ENCODE data around the gene PDE11A. TPM values are rescaled to one million over a fixed set of nuclear protein-coding genes. Genes with fewer than 3 reads are reported as not detected.

Gene PDE11A
- polyA plus RNA-seq, 1 donor, result 1.5 TPM

GRCh38 chr2:177929662-177930522 lies 142.7 kb downstream of the PDE11A start:
- no peaks in the 10 kb centered on the region for H3K4me1 ChIP-seq (ENCODE audit: control insufficient read depth, insufficient read depth, low read length)
- WGBS (ENCODE audit: insufficient coverage, low lambda C conversion rate), result no CpG with 5 or more reads among the region's 2 CpGs
- no peaks in the 10 kb centered on the region for H3K36me3 ChIP-seq (ENCODE audit: control insufficient read depth, insufficient read depth, low read length)
- no peak for DNase-seq
- H3K27ac ChIP-seq (ENCODE audit: low read length), result no peak overlapping the region
- no peak overlapping the region for H3K4me3 ChIP-seq (ENCODE audit: low read length)
- H3K9me3 ChIP-seq (ENCODE audit: control insufficient read depth, low read depth, low read length), result no peaks in the 10 kb centered on the region
- H3K27me3 ChIP-seq (ENCODE audit: control insufficient read depth, insufficient read depth, low read length), result no peaks in the 10 kb centered on the region

- no CpG with 5 or more reads among the region's 2 CpGs for WGBS (ENCODE audit: insufficient coverage, low lambda C conversion rate)
Observed at GRCh38 chr2:177923323-177923722, 149.3 kb downstream of the PDE11A start.

DNA sequence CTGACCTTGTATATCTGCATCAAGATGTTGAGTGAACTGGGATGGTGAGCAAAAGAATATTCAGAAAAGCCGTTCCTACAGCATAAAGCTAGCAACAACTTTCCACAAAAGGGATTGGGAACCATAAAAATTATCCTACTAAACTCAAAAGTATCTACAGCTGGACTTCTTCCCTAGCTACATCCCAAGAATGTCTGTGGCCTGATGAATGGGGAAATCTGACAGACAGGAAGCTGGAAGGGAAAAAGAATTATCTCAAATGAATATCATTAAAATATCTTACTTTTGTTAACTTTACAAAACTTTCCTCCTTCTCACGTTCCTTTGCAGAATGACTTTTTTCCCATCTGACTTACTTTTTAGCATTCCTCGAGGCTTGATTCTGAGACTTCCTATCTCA lies 150.9 kb downstream of the PDE11A start:
- 79% methylated on average over 2 of the region's 3 CpGs for WGBS (ENCODE audit: insufficient coverage, low lambda C conversion rate)
- no peak overlapping the region for H3K27ac ChIP-seq (ENCODE audit: low read length)
- H3K27me3 ChIP-seq (ENCODE audit: control insufficient read depth, insufficient read depth, low read length), result no peaks in the 10 kb centered on the region
- no peaks in the 10 kb centered on the region for H3K36me3 ChIP-seq (ENCODE audit: control insufficient read depth, insufficient read depth, low read length)
- DNase-seq, result no peak
- H3K9me3 ChIP-seq (ENCODE audit: control insufficient read depth, low read depth, low read length), result no peaks in the 10 kb centered on the region
- no peaks in the 10 kb centered on the region for H3K4me1 ChIP-seq (ENCODE audit: control insufficient read depth, insufficient read depth, low read length)
- no peak overlapping the region for H3K4me3 ChIP-seq (ENCODE audit: low read length)

More at GRCh38 chr2:177923323-177923722, 149.3 kb downstream of the PDE11A start:
- Histone ChIP-seq H3K27me3 (ENCODE audit: control insufficient read depth, insufficient read depth, low read length) (no peaks in the 10 kb centered on the region), H3K27ac (ENCODE audit: low read length) (no peak overlapping the region), H3K4me3 (ENCODE audit: low read length) (no peak overlapping the region), H3K4me1 (ENCODE audit: control insufficient read depth, insufficient read depth, low read length) (no peaks in the 10 kb centered on the region), H3K36me3 (ENCODE audit: control insufficient read depth, insufficient read depth, low read length) (no peaks in the 10 kb centered on the region), H3K9me3 (ENCODE audit: control insufficient read depth, low read depth, low read length) (no peaks in the 10 kb centered on the region)
- DNase-seq, result no peak

GRCh38 chr2:177917169-177917568 lies 155.4 kb downstream of the PDE11A start:
- H3K4me3 ChIP-seq (ENCODE audit: low read length), result no peak overlapping the region
- no peak for DNase-seq
- H3K9me3 ChIP-seq (ENCODE audit: control insufficient read depth, low read depth, low read length), result no peaks in the 10 kb centered on the region
- H3K27ac ChIP-seq (ENCODE audit: low read length), result no peak overlapping the region
- H3K27me3 ChIP-seq (ENCODE audit: control insufficient read depth, insufficient read depth, low read length), result no peaks in the 10 kb centered on the region
- H3K36me3 ChIP-seq (ENCODE audit: control insufficient read depth, insufficient read depth, low read length), result no peaks in the 10 kb centered on the region
- WGBS (ENCODE audit: insufficient coverage, low lambda C conversion rate), result no CpG with 5 or more reads among the region's 1 CpG
- no peaks in the 10 kb centered on the region for H3K4me1 ChIP-seq (ENCODE audit: control insufficient read depth, insufficient read depth, low read length)

DNA sequence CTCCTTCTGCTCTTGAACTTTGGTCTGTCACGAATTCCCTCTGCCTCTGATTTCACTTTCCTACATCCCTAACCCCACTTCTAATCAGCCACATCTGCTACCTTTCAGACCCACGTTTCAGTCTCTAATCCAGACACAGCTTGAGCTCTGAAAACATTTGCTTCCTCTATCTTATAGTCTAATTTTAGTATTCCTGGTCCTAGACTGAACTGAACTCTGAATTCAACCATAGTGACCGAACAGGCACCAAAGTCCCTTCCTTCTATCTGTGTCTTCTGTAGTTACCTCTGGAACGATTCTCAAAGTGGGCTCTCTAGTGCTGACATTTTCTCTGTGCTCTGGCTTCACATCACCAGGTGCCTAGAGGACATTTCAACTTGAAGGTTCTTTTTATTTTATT lies 156.2 kb downstream of the PDE11A start:
- DNase-seq, result no peak
- Histone ChIP-seq H3K9me3 (ENCODE audit: control insufficient read depth, low read depth, low read length) (no peaks in the 10 kb centered on the region), H3K36me3 (ENCODE audit: control insufficient read depth, insufficient read depth, low read length) (no peaks in the 10 kb centered on the region), H3K4me1 (ENCODE audit: control insufficient read depth, insufficient read depth, low read length) (no peaks in the 10 kb centered on the region), H3K4me3 (ENCODE audit: low read length) (no peak overlapping the region), H3K27ac (ENCODE audit: low read length) (no peak overlapping the region), H3K27me3 (ENCODE audit: control insufficient read depth, insufficient read depth, low read length) (peaks cover 3% of the 10 kb centered on the region)
- WGBS (ENCODE audit: insufficient coverage, low lambda C conversion rate), result no CpG with 5 or more reads among the region's 4 CpGs

- WGBS (ENCODE audit: insufficient coverage, low lambda C conversion rate), result no CpG with 5 or more reads among the region's 1 CpG
- no peak for DNase-seq
- H3K4me3 ChIP-seq (ENCODE audit: low read length), result no peak overlapping the region
Observed at GRCh38 chr2:177914247-177914646, 158.3 kb downstream of the PDE11A start.

DNA sequence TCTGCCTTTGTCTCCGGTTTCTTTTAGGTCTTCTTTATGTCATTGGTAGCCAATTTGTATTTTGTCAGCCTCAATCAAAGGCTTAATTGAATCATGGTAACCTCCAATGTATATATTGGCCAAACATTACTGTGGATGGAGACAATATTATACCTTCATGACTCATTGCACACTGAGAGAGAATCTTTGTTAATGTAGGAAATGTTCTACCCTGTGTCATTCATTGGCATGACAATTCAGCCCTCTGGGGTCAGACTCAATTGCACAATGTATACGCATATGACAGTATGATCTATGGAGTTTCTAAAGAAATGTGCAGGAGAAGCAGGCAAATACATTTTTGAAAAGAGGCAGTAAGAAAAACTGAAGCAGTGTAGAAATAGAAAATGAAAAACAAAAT lies 162.6 kb downstream of the PDE11A start:
- Histone ChIP-seq H3K4me3 (ENCODE audit: low read length) (no peak overlapping the region), H3K9me3 (ENCODE audit: control insufficient read depth, low read depth, low read length) (no peaks in the 10 kb centered on the region), H3K27ac (ENCODE audit: low read length) (no peak overlapping the region), H3K4me1 (ENCODE audit: control insufficient read depth, insufficient read depth, low read length) (no peaks in the 10 kb centered on the region), H3K36me3 (ENCODE audit: control insufficient read depth, insufficient read depth, low read length) (no peaks in the 10 kb centered on the region), H3K27me3 (ENCODE audit: control insufficient read depth, insufficient read depth, low read length) (peaks cover 3% of the 10 kb centered on the region)
- no peak for DNase-seq
- 86% methylated on average over 2 of the region's 2 CpGs for WGBS (ENCODE audit: insufficient coverage, low lambda C conversion rate)

More at GRCh38 chr2:177914247-177914646, 158.3 kb downstream of the PDE11A start:
- no peaks in the 10 kb centered on the region for H3K36me3 ChIP-seq (ENCODE audit: control insufficient read depth, insufficient read depth, low read length)
- no peaks in the 10 kb centered on the region for H3K9me3 ChIP-seq (ENCODE audit: control insufficient read depth, low read depth, low read length)
- H3K4me1 ChIP-seq (ENCODE audit: control insufficient read depth, insufficient read depth, low read length), result no peaks in the 10 kb centered on the region
- peaks cover 3% of the 10 kb centered on the region for H3K27me3 ChIP-seq (ENCODE audit: control insufficient read depth, insufficient read depth, low read length)
- H3K27ac ChIP-seq (ENCODE audit: low read length), result no peak overlapping the region

GRCh38 chr2:177908824-177909223 lies 163.8 kb downstream of the PDE11A start:
- H3K36me3 ChIP-seq (ENCODE audit: control insufficient read depth, insufficient read depth, low read length), result no peaks in the 10 kb centered on the region
- WGBS (ENCODE audit: insufficient coverage, low lambda C conversion rate), result 100% methylated on average over 2 of the region's 2 CpGs
- H3K9me3 ChIP-seq (ENCODE audit: control insufficient read depth, low read depth, low read length), result no peaks in the 10 kb centered on the region
- H3K27ac ChIP-seq (ENCODE audit: low read length), result no peak overlapping the region
- H3K27me3 ChIP-seq (ENCODE audit: control insufficient read depth, insufficient read depth, low read length), result peaks cover 3% of the 10 kb centered on the region
- H3K4me1 ChIP-seq (ENCODE audit: control insufficient read depth, insufficient read depth, low read length), result no peaks in the 10 kb centered on the region
- H3K4me3 ChIP-seq (ENCODE audit: low read length), result no peak overlapping the region
- DNase-seq, result no peak

DNA sequence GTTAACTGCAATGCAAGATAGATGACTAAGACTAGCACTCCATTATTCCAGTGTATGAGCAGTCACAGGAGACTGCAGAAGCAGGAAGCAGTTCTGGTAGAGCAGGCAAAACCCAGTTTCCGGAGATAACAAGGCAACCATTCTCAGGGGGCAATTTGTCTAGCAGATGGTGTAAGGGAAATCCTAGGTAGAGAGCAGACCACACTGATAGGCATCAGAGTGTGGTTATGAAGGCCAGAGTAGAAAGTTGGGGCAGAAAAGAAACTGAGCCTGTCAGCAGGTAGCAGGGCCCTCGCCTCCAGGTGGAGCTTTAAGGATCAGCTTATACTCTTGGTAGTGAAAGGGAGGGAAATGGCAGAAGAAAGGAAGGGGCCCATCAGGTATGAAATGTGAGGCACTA lies 164.4 kb downstream of the PDE11A start:
- no peak for DNase-seq
- H3K9me3 ChIP-seq (ENCODE audit: control insufficient read depth, low read depth, low read length), result no peaks in the 10 kb centered on the region
- H3K4me1 ChIP-seq (ENCODE audit: control insufficient read depth, insufficient read depth, low read length), result no peaks in the 10 kb centered on the region
- no peaks in the 10 kb centered on the region for H3K36me3 ChIP-seq (ENCODE audit: control insufficient read depth, insufficient read depth, low read length)
- 60% methylated on average over 1 of the region's 2 CpGs for WGBS (ENCODE audit: insufficient coverage, low lambda C conversion rate)
- peaks cover 3% of the 10 kb centered on the region for H3K27me3 ChIP-seq (ENCODE audit: control insufficient read depth, insufficient read depth, low read length)
- H3K4me3 ChIP-seq (ENCODE audit: low read length), result no peak overlapping the region
- no peak overlapping the region for H3K27ac ChIP-seq (ENCODE audit: low read length)

GRCh38 chr2:177906041-177906718 lies 166.4 kb downstream of the PDE11A start:
- peak; percentile 45 to 59 for DNase-seq
- no peaks in the 10 kb centered on the region for H3K9me3 ChIP-seq (ENCODE audit: control insufficient read depth, low read depth, low read length)
- H3K27ac ChIP-seq (ENCODE audit: low read length), result no peak overlapping the region
- H3K36me3 ChIP-seq (ENCODE audit: control insufficient read depth, insufficient read depth, low read length), result no peaks in the 10 kb centered on the region
- no CpG with 5 or more reads among the region's 12 CpGs for WGBS (ENCODE audit: insufficient coverage, low lambda C conversion rate)
- H3K4me1 ChIP-seq (ENCODE audit: control insufficient read depth, insufficient read depth, low read length), result no peaks in the 10 kb centered on the region
- no peak overlapping the region for H3K4me3 ChIP-seq (ENCODE audit: low read length)
- no peaks in the 10 kb centered on the region for H3K27me3 ChIP-seq (ENCODE audit: control insufficient read depth, insufficient read depth, low read length)

Measured in large intestine (tissue), 3 donors.